H9 (cell line): ENCODE results near the gene USP49. TPM values are rescaled to one million over a fixed set of nuclear protein-coding genes. Genes with fewer than 3 reads are reported as not detected.

Experiments
- DNase-seq: peaks from one replicate; pipeline ENCODE4 v3.0.0-alpha.2; 2017
- H2AFZ ChIP-seq: one replicate; pipeline ENCODE4 v1.6.1; 2013; ENCODE audit warnings: mild to moderate bottlenecking, low read length, control low read depth, moderate library complexity
- H2AK5ac ChIP-seq: 2 replicates; pipeline ENCODE4 v1.6.1; 2013; ENCODE audit warnings: low read length, control low read depth, mixed read lengths; ENCODE audit not compliant: insufficient read length
- H2BK120ac ChIP-seq: one replicate; pipeline ENCODE4 v1.6.1; 2013; ENCODE audit warnings: low read depth, mild to moderate bottlenecking, low read length, control low read depth, inconsistent platforms; ENCODE audit not compliant: poor library complexity, severe bottlenecking
- H2BK12ac ChIP-seq: 2 replicates; pipeline ENCODE4 v1.6.1; 2013; ENCODE audit warnings: low read length, control low read depth, mixed read lengths, low read depth; ENCODE audit not compliant: insufficient read length
- H2BK15ac ChIP-seq: 2 replicates; pipeline ENCODE4 v1.6.1; 2013; ENCODE audit warnings: low read depth, low read length, control low read depth
- H2BK20ac ChIP-seq: one replicate; pipeline ENCODE4 v1.6.1; 2013; ENCODE audit warnings: low read depth, mild to moderate bottlenecking, low read length, control low read depth, inconsistent platforms; ENCODE audit not compliant: poor library complexity, severe bottlenecking
- H2BK5ac ChIP-seq: 2 replicates; pipeline ENCODE4 v1.6.1; 2013; ENCODE audit warnings: low read length, control low read depth, mixed read lengths; ENCODE audit not compliant: insufficient read length
- H3K14ac ChIP-seq: 2 replicates; pipeline ENCODE4 v1.6.1; 2013; ENCODE audit warnings: low read length, control low read depth; ENCODE audit not compliant: insufficient read depth
- H3K18ac ChIP-seq: 2 replicates; pipeline ENCODE4 v1.6.1; 2013; ENCODE audit warnings: low read depth, mild to moderate bottlenecking, mixed read lengths, low read length, control low read depth; ENCODE audit not compliant: insufficient read length
- H3K23ac ChIP-seq: 2 replicates; pipeline ENCODE4 v1.6.1; 2013; ENCODE audit warnings: low read length, control low read depth, mixed read lengths, low read depth; ENCODE audit not compliant: insufficient read length
- H3K23me2 ChIP-seq: 2 replicates; pipeline ENCODE4 v1.6.1; 2013; ENCODE audit warnings: low read depth, mild to moderate bottlenecking, mixed read lengths, low read length, control low read depth; ENCODE audit not compliant: insufficient read length, poor library complexity, severe bottlenecking
- H3K27ac ChIP-seq: 2 replicates; pipeline ENCODE4 v1.5.1; 2013; ENCODE audit warnings: low read length, control low read depth, mixed read lengths, low read depth; ENCODE audit not compliant: insufficient read length
- H3K27me3 ChIP-seq: 2 replicates; pipeline ENCODE4 v1.6.1; 2013; ENCODE audit warnings: low read length, control low read depth, inconsistent platforms; ENCODE audit not compliant: insufficient read depth
- H3K4ac ChIP-seq: 2 replicates; pipeline ENCODE4 v1.6.1; 2013; ENCODE audit warnings: low read depth, mild to moderate bottlenecking, control low read depth, inconsistent platforms, low read length, moderate library complexity
- H3K4me1 ChIP-seq: 2 replicates; pipeline ENCODE4 v1.6.1; 2013; ENCODE audit warnings: low read length, control low read depth, inconsistent platforms; ENCODE audit not compliant: insufficient read depth
- H3K4me2 ChIP-seq: 2 replicates; pipeline ENCODE4 v1.6.1; 2013; ENCODE audit warnings: low read length, control low read depth, mixed read lengths; ENCODE audit not compliant: insufficient read length, insufficient read depth
- H3K56ac ChIP-seq: 2 replicates; pipeline ENCODE4 v1.6.1; 2013; ENCODE audit warnings: low read depth, mild to moderate bottlenecking, mixed read lengths, low read length, control low read depth; ENCODE audit not compliant: insufficient read length
- H3K79me1 ChIP-seq: 2 replicates; pipeline ENCODE4 v1.6.1; 2013; ENCODE audit warnings: low read depth, mild to moderate bottlenecking, moderate library complexity, low read length, control low read depth, inconsistent platforms; ENCODE audit not compliant: insufficient read depth, poor library complexity, severe bottlenecking
- H3K79me2 ChIP-seq: 2 replicates; pipeline ENCODE4 v1.6.1; 2013; ENCODE audit warnings: low read length, control low read depth, inconsistent platforms; ENCODE audit not compliant: insufficient read depth
- H3K9ac ChIP-seq: 2 replicates; pipeline ENCODE4 v1.6.1; 2013; ENCODE audit warnings: low read length, control low read depth, mixed read lengths; ENCODE audit not compliant: insufficient read length; ENCODE audit errors: extremely low read depth
- H3K9me3 ChIP-seq: one replicate; pipeline ENCODE4 v1.6.1; 2013; ENCODE audit warnings: low read depth, low read length, inconsistent platforms; ENCODE audit not compliant: control insufficient read depth
- H3T11ph ChIP-seq: one replicate; pipeline ENCODE4 v1.6.1; 2013; ENCODE audit warnings: mild to moderate bottlenecking, low read length, control low read depth, inconsistent platforms
- H4K20me1 ChIP-seq: one replicate; pipeline ENCODE4 v1.6.1; 2013; ENCODE audit not compliant: control insufficient read depth, insufficient read length, insufficient read depth
- H4K5ac ChIP-seq: 2 replicates; pipeline ENCODE4 v1.6.1; 2013; ENCODE audit warnings: low read depth, mild to moderate bottlenecking, mixed read lengths, low read length, control low read depth; ENCODE audit not compliant: insufficient read length
- H4K8ac ChIP-seq: replicated peaks from 2 replicates; pipeline ENCODE4 v1.6.1; 2013; ENCODE audit warnings: low read length, control low read depth, mixed read lengths, low read depth; ENCODE audit not compliant: insufficient read length
- H4K91ac ChIP-seq: 2 replicates; pipeline ENCODE4 v1.6.1; 2013; ENCODE audit warnings: low read depth, mild to moderate bottlenecking, moderate library complexity, mixed read lengths, low read length, control low read depth; ENCODE audit not compliant: insufficient read length
- H3K27ac Mint-ChIP-seq, 3 experiments: 2 replicates in 2 of 3; 3 replicates in 1 of 3; pipeline ENCODE4 v1.8.0; 2020 to 2021; ENCODE audit warnings: mixed read lengths in 3 of 3, mild to moderate bottlenecking in 1 of 3, moderate library complexity in 1 of 3
- H3K27me3 Mint-ChIP-seq: 2 replicates; pipeline ENCODE4 v1.8.0; 2021; ENCODE audit warnings: low read depth, mild to moderate bottlenecking, moderate library complexity, mixed read lengths
- H3K36me3 Mint-ChIP-seq, 3 experiments: 2 replicates in 2 of 3; 3 replicates in 1 of 3; pipeline ENCODE4 v1.8.0; 2020 to 2021; ENCODE audit warnings: low read depth in 3 of 3, mixed read lengths in 3 of 3; ENCODE audit not compliant: insufficient read depth in 1 of 3
- H3K4me1 Mint-ChIP-seq, 2 experiments: 2 replicates each; pipeline ENCODE4 v1.8.0; 2020; ENCODE audit warnings: mixed read lengths in 2 of 2
- H3K4me3 Mint-ChIP-seq, 2 experiments: 2 replicates in 1 of 2; 3 replicates in 1 of 2; pipeline ENCODE4 v1.8.0; 2020 to 2021; ENCODE audit warnings: mild to moderate bottlenecking in 2 of 2, mixed read lengths in 2 of 2, moderate library complexity in 1 of 2
- H3K9me3 Mint-ChIP-seq, 2 experiments: 2 replicates in 1 of 2; 3 replicates in 1 of 2; pipeline ENCODE4 v1.8.0; 2020; ENCODE audit warnings: mild to moderate bottlenecking in 2 of 2, mixed read lengths in 2 of 2, moderate library complexity in 1 of 2
- CTCF ChIP-seq: fragments of 200-600 bp; sonication (generic); conservative IDR thresholded peaks from 3 replicates; pipeline ENCODE4 v1.8.0; 2021; ENCODE audit warnings: antibody characterized with exemption, mild to moderate bottlenecking
- WGBS: extraction: QIAGEN DNeasy Blood & Tissue Kit; methylation state at CpG from one replicate; pipeline ENCODE4 v1.1.7; 2013; ENCODE audit warnings: missing lambda C conversion rate, low lambda C conversion rate, mixed read lengths; ENCODE audit not compliant: insufficient read length; ENCODE audit errors: extremely low coverage; 5-methylcytosine and 5-hydroxymethylcytosine counted together
- total RNA-seq: library from RNA; stranded (reverse); gene quantifications from 2 replicates; pipeline ENCODE4 v1.2.1, GENCODE V29; 2021

Gene USP49
- total RNA-seq, 1 experiment from 2014 or later = 19.0 TPM

- Histone ChIP-seq H3K27ac (no peak overlapping the region), H3T11ph (no peak overlapping the region), H3K14ac (no peak overlapping the region), H3K9ac (no peak overlapping the region), H2AFZ (no peak overlapping the region), H4K20me1 (no peaks in the 10 kb centered on the region), H2BK5ac (no peak overlapping the region), H2BK120ac (no peak overlapping the region), H4K91ac (no peak overlapping the region), H3K27me3 (no peaks in the 10 kb centered on the region), H3K4ac (no peak overlapping the region), H3K23ac (no peak overlapping the region), H3K4me1 (no peaks in the 10 kb centered on the region), H2BK15ac (no peak overlapping the region), H4K8ac (no peak overlapping the region), H3K9me3 (no peaks in the 10 kb centered on the region), H2BK12ac (no peak overlapping the region), H3K4me2 (no peak overlapping the region), H3K56ac (no peak overlapping the region), H2BK20ac (no peak overlapping the region), H3K18ac (no peak overlapping the region), H2AK5ac (no peak overlapping the region), H3K79me2 (no peaks in the 10 kb centered on the region), H4K5ac (no peak overlapping the region), H3K79me1 (no peaks in the 10 kb centered on the region), H3K23me2 (no peaks in the 10 kb centered on the region)
- no peak for DNase-seq
- H3K36me3 Mint-ChIP-seq = peaks cover 0 to 7% (median 4%) of the 10 kb centered on the region in 3 experiments; a peak in 6 of 7 replicates
- no peaks in the 10 kb centered on the region for H3K9me3 Mint-ChIP-seq
- H3K4me1 Mint-ChIP-seq = no peaks in the 10 kb centered on the region
- no CpG with 5 or more reads among the region's 3 CpGs for WGBS
- no peak for TF ChIP-seq CTCF
- no peaks in the 10 kb centered on the region for H3K27me3 Mint-ChIP-seq
- H3K4me3 Mint-ChIP-seq = no peak overlapping the region
- H3K27ac Mint-ChIP-seq = no peak overlapping the region
Observed at GRCh38 chr6:41811095-41811494, 84.1 kb downstream of the USP49 start.
